HL-60 (cell line): ENCODE measurements around the gene NPR1.

Experiments
- CTCF ChIP-seq: IDR thresholded peaks from one replicate; pipeline ENCODE4 v1.5.1; 2011; ENCODE audit warnings: low read length, control low read depth, inconsistent platforms; ENCODE audit not compliant: insufficient read depth
- GABPA ChIP-seq: IDR thresholded peaks from 2 replicates; pipeline ENCODE4 v1.6.1; 2012; ENCODE audit warnings: low read depth
- POLR2AphosphoS5 ChIP-seq: IDR thresholded peaks from 2 replicates; pipeline ENCODE4 v1.6.1; 2012; ENCODE audit warnings: low read depth

- TF ChIP-seq CTCF (no peak), POLR2AphosphoS5 (no peak), GABPA (no peak)
These were observed 36.3 kb upstream of the NPR1 start for GRCh38 chr1:153642161-153642560.
